ENCODE data around the gene GRM8.

DNA sequence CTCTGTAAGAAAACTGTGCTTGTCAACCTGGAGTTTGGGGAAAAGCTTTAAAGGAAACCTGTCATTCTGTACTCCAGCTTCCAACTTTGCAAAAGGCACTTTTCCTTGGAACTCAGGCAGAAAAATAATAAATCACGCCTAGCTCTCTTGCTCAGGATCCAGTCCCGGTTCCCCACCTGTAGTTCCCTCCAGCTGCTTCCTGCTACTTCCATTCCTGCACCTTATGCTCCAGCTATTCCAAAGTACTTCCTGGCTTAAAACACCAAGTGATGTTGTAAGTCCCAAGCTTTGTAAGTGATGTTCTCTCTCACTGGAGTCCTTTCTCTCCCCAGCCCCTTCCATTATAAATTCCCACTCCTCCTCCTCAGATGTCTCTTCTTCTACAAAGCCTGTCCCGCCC lies 98.6 kb downstream of the GRM8 start:
- TF ChIP-seq ZNF274 (IDR thresholded peaks at IDR 0.05; ENCODE audit: low read depth, low read length): no peak
- no peak for TF ChIP-seq YY1 (IDR thresholded peaks at IDR 0.05; ENCODE audit: insufficient read depth, insufficient read length)
- no peak for TF ChIP-seq SUZ12 (IDR thresholded peaks at IDR 0.05; ENCODE audit: extremely low read depth, insufficient read depth, insufficient read length)
